PFSK-1 (cell line): ENCODE results near the gene TAF11L14.

Experiments used
- POLR2AphosphoS5 ChIP-seq: IDR thresholded peaks from 2 replicates; pipeline ENCODE4 v1.6.1; 2012; ENCODE audit warnings: low read depth, mild to moderate bottlenecking, control low read depth, low read length, moderate library complexity
- TAF1 ChIP-seq: IDR thresholded peaks from 2 replicates; pipeline ENCODE4 v1.6.1; 2012; ENCODE audit warnings: low read length, control low read depth, borderline replicate concordance; ENCODE audit not compliant: insufficient read depth

GRCh38 chr5:17663182-17663581 is 28.9 kb downstream of the TAF11L14 start:
- TF ChIP-seq TAF1 (no peak), POLR2AphosphoS5 (no peak)
